Measurements from ENCODE around the gene PACRG. TPM values are rescaled to one million over a fixed set of nuclear protein-coding genes. Genes with fewer than 3 reads are reported as not detected.
A peak's percentile ranks its signal among the peaks of the same experiment; 100 is the strongest.

The PACRG gene
- total RNA-seq, 1 donor from 2014 or later = 7.9 TPM

GRCh38 chr6:163346497-163346961 is 618.8 kb downstream of the PACRG start:
- DNase-seq (ENCODE audit: missing footprints) = no peak
- intact Hi-C loops (cut with DNase I) = no loop called here
- no peak for ATAC-seq

GRCh38 chr6:163347021-163347446 is 619.3 kb downstream of the PACRG start:
- ATAC-seq (peak; percentile 15), DNase-seq (ENCODE audit: missing footprints) (no peak)
- intact Hi-C loops (cut with DNase I) = no loop called here

- DNase-seq (ENCODE audit: missing footprints) (no peak), ATAC-seq (no peak)
- intact Hi-C loops (cut with DNase I) = no loop called here
Measured at GRCh38 chr6:163348789-163349680, 621.3 kb downstream of the PACRG start.

- intact Hi-C loops (cut with DNase I) = no loop called here
- no peak for ATAC-seq
Measured at GRCh38 chr6:163349696-163350095, 621.9 kb downstream of the PACRG start.

GRCh38 chr6:163351013-163351412 is 623.2 kb downstream of the PACRG start:
- intact Hi-C loops (cut with DNase I) = no loop called here
- DNase-seq (ENCODE audit: missing footprints) (no peak), ATAC-seq (no peak)

More at GRCh38 chr6:163349696-163350095, 621.9 kb downstream of the PACRG start:
- no peak for DNase-seq (ENCODE audit: missing footprints)

GRCh38 chr6:163352011-163352685 is 624.4 kb downstream of the PACRG start:
- ATAC-seq = no peak
- DNase-seq (ENCODE audit: missing footprints) = no peak
- intact Hi-C loops (cut with DNase I) = no loop called here

GRCh38 chr6:163352966-163353365 is 625.2 kb downstream of the PACRG start:
- intact Hi-C loops (cut with DNase I) = no loop called here
- no peak for DNase-seq (ENCODE audit: missing footprints)
- no peak for ATAC-seq

- ATAC-seq (peak; percentile 27), DNase-seq (ENCODE audit: missing footprints) (no peak)
- intact Hi-C loops (cut with DNase I) = no loop called here
Measured at GRCh38 chr6:163354085-163354484, 626.3 kb downstream of the PACRG start.

- DNase-seq (ENCODE audit: missing footprints) (peak; percentile 84), ATAC-seq (peak; percentile 74)
- intact Hi-C loops (cut with DNase I) = loop anchor here (5.0 kb wide), 1 partner anchor 37 kb away; no protein-coding TSS in a partner anchor
Measured at GRCh38 chr6:163354761-163355425, 627.1 kb downstream of the PACRG start.

GRCh38 chr6:163355426-163355991 is 627.7 kb downstream of the PACRG start:
- ATAC-seq = peak; percentile 71
- peak; percentile 90 for DNase-seq (ENCODE audit: missing footprints)
- intact Hi-C loops (cut with DNase I) = loop anchor here (5.0 kb wide), 1 partner anchor 37 kb away; no protein-coding TSS in a partner anchor

- peak; percentile 87 for DNase-seq (ENCODE audit: missing footprints)
- intact Hi-C loops (cut with DNase I) = loop anchor here (5.0 kb wide), 1 partner anchor 36 kb away; no protein-coding TSS in a partner anchor
- ATAC-seq = peak; percentile 46
Measured at GRCh38 chr6:163356324-163356723, 628.5 kb downstream of the PACRG start.

GRCh38 chr6:163356743-163357142 is 629.0 kb downstream of the PACRG start:
- DNase-seq (ENCODE audit: missing footprints) = no peak
- intact Hi-C loops (cut with DNase I) = loop anchor here (5.0 kb wide), 1 partner anchor 36 kb away; no protein-coding TSS in a partner anchor
- ATAC-seq = no peak

GRCh38 chr6:163364641-163365040 is 636.9 kb downstream of the PACRG start:
- intact Hi-C loops (cut with DNase I) = no loop called here
- no peak for ATAC-seq
- DNase-seq (ENCODE audit: missing footprints) = no peak

Other genes with a start within 250 kb of the PACRG start
- gene PRKN, start 208 bp upstream of the PACRG start, total RNA-seq = 19.5 TPM